NCI-H187 (cell line): Measurements from ENCODE around the gene B3GAT3.
"Not testable (repeated sequence)": the region's sequence is repeated elsewhere in the genome, so short reads cannot be mapped to it uniquely, and the experiment has no call there.

Experiments
- DNase-seq, 2 experiments: peaks; one replicate each; lab custom pipeline; 2025; lab: John Stamatoyannopoulos, UW

Gene B3GAT3

GRCh38 chr11:62645946-62646824, 24.4 kb upstream of the B3GAT3 start, which contains the start of gene GANAB:
Gene GANAB, minus strand, starts transcription at chr11:62646613. Its CDS starts 14 bp downstream, at chr11:62646599.
- peak; percentile 94 to 97 for DNase-seq

DNA sequence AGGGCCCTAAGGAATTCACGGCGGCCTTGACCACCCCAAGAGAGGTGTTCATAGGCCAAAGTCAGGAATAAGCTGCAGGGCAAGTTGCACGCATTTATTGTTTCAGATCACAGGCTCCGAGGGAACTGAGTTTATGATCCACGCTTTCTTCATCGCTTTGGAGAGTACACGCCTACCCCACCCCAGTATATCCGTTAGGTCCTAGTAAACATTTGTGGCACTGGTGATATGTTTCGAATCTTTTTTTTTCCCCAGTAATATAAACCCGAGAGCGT, 23.8 kb upstream of the B3GAT3 start:
- DNase-seq, result no peak

GRCh38 chr11:62644220-62644619, 22.4 kb upstream of the B3GAT3 start:
- no peak for DNase-seq

GRCh38 chr11:62632492-62632891, 10.7 kb upstream of the B3GAT3 start:
- DNase-seq, result no peak

GRCh38 chr11:62627713-62628112, 5.9 kb upstream of the B3GAT3 start:
- DNase-seq, result no peak

- DNase-seq, result no peak
These were observed 797 bp upstream of the B3GAT3 start for GRCh38 chr11:62622476-62623089.

DNA sequence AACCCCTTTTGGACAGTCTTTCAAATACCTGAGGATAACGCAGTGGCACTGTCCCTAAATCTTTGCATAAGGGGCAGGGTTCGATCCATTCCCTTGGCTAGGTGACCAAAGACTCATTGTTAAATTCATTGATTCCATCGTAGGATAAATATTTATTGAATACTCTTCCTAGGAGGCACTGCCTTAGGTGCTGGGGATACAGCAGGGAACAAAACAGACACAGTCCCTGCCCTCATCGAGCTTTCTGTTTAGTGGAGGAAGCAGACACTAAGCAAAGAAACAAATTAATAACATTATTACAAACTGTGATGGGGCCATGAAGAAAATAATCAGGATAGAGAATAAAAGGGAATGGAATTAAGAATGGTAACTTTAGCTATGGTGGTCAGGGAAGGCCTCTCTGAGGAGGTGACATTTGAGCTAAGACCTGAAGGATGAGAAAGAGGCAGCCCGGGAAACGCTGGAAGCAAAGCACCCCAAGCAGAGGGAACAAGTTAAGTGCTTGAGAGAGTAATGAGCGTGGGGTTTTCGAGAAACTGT, 689 bp downstream of the B3GAT3 start:
- DNase-seq, result no peak

DNA sequence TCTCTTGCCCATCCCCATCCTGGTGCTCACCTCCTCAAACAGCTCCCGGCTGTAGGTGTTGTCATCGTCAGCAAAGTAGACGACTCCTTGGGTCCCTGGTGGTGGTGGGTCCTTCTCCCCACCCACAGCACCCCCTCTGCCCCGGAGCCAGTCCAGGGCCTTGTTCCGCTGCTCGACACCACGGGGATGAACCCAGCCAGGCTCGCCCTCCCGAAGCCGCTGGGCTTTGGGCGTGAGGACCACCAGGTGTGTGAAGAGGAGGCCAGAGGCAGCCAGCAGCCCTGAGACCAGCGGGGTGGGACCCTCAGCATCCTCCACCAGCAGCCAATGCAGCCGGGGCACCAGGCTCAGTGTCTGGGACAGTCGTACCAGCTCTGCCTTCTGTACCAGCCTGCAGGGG, 4.8 kb downstream of the B3GAT3 start:
- DNase-seq, result not testable (repeated sequence)

DNA sequence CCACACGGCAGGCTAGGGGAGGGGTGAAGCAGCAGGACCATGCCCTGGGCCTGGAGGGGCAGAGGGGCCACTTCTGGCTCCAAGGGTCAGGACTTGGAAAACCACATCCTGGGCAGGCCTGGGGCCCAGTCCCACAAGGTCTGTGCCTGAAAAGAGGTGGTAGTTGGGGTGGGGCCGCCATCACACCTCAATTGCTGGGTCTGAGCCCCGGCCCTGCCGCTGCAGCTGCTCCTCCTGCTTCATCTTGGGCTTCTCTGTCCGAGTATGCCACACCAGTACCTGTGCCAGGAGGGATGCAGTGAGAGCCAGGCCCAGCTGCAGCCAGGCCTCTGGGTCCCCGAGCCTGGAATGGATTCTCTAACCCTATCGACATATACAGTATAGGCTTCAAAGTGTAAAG, 6.3 kb downstream of the B3GAT3 start:
- no peak for DNase-seq

DNA sequence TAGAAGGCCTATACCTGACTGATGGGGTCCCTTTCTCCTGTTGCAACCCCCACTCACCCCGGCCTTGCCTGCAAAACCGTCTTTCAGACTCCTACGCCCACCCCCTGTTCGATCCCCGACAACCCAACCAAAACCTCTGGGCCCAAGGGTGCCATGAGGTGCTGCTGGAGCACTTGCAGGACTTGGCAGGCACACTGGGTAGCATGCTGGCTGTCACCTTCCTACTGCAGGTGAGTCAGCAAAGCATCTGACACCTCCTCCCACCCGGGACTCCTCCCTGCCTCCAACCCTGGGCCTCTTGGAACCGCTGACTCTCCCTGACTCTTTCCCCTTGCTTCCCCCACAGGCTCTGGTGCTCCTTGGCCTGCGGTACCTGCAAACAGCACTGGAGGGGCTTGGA, 7.5 kb downstream of the B3GAT3 start:
- no peak for DNase-seq

- no peak for DNase-seq
These were observed 8.5 kb downstream of the B3GAT3 start for GRCh38 chr11:62613291-62613778.

- peak; percentile 25 to 57 for DNase-seq
These were observed 9.2 kb downstream of the B3GAT3 start, which contains the start of the genes EML3 and ROM1 for GRCh38 chr11:62612366-62613290. Gene EML3, minus strand, starts transcription at chr11:62612775. Its CDS starts 318 bp downstream, at chr11:62612457. Gene ROM1, plus strand, starts transcription at chr11:62613257. Its CDS starts 25 bp downstream, at chr11:62613282.

- no peak for DNase-seq
These were observed 10.0 kb downstream of the B3GAT3 start for GRCh38 chr11:62611705-62612365.

DNA sequence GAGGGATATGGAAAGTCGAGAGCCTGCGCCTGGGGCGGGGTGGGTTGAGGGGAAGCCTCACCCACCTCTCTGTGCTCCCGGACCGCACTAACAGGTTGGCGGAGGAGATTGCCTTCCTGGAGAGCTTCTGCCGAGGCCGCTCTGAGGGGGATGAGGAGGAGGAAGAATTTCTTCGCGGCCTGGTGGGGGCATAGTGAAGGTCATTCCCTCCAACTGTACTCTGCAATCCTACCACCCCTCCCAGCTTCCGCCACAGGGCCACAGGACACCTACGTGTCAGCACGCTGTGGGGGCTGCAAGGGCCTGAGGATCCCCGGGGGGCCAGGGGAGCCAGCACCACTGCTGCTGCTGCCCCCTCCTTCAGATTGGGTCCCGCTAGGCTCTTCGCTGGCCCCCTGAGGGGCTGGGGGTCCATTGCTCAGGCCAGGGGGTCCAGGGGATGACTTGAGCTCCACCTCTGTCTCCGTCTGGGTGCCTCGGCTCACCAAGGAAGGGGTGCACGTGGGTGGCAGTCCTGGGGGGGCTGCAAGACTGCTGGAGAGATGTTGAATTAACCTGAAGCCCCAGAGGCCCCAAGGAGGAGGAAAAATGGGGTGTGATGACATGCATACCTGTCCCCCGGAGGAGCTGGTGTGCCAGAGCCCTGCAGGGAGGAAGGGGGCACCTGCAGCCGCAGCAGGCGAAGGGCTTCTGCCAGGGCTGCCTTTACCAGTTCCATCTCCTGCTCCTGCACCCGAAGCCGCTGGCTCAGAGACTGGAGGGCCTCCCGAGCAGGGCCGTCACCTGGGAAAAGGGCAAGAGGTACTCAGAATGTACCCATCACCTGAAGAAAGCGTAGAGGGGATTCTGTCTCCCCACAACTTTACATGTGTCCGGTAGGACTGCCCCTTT, 10.7 kb downstream of the B3GAT3 start:
- DNase-seq, result no peak

DNA sequence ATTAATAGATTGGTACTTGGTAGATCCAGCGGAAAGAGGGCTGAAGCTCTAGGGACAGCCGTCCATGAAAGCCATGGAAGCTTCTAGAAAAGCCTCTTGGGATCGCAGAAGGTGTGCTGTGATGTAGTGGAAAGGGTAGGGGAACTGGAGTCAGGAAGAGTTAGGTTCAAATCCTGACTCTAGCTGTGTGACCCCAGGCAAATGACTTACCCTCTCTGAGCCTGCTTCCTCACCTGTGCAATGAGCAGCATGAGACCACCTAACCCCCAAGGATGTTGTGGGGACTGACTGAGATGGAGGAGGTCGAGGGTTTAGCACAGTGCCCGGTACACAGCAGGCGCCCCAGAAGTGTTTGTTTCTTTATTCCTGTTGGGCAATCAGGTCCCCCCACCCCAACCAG, 11.4 kb downstream of the B3GAT3 start:
- no peak for DNase-seq

- DNase-seq, result no peak
These were observed 13.0 kb downstream of the B3GAT3 start for GRCh38 chr11:62608776-62609175.

- DNase-seq, result no peak
These were observed 14.1 kb downstream of the B3GAT3 start for GRCh38 chr11:62607714-62608113.

DNA sequence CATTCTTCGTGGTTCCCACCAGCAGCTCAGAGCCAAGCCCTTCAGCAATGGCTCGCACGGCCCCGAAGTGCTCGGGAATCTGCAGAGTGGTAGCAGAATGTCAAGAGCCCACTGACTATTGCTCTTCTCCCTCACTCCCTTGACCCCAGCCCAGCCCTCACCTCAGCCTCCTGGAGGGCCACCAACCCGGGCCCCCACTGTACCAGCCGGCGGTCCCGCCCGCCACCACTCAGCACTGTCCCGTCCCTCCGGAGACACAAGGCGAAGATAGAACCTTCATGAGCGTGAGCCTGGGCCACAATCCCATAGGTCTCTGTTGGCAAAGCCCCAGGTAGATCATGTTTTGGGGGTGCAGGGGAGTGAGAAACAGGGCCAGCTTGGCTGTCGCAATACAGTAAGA, 15.9 kb downstream of the B3GAT3 start:
- no peak for DNase-seq

GRCh38 chr11:62605467-62605866, 16.3 kb downstream of the B3GAT3 start:
- DNase-seq, result no peak

DNA sequence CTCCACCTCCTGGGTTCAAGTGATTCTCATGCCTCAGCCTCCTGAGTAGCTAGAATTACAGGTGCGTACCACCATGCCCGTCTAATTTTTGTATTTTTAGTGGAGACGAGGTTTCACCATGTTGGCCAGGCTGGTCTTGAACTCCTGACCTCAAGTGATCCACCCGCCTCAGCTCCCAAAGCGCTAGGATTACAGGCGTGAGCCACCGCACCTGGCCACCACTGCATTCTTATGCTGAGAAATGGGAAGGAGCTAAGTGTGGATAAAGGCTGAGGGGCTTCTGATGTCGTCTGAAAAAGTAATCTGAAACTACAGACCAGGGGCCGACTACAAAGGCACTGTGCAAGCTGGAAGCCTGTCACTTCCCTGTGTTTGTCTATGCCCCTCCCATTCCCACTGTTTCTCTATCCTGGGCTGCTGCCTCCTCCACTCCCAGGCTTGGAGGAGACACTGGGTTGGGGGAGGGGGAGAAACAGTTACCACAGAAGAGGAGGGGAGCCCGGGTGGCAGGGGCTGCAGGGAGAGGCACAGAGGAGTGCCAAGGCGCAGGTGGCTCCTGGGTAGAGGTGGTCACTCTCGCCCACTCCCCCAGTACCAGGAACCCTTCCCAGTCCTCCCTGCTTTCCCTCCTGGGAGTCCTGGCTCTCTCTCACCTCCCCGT, 17.2 kb downstream of the B3GAT3 start:
- DNase-seq, result no peak
